B cell (primary cell): ENCODE data around the gene SLAMF6. TPM values are rescaled to one million over a fixed set of nuclear protein-coding genes. Genes with fewer than 3 reads are reported as not detected.

ENCODE experiments used
- ATAC-seq: fragments of 200-7000 bp; cut with Tn5 transposase; one replicate; pipeline ENCODE4 v1.10.0; 2021; ENCODE audit warnings: low read depth, mild to moderate bottlenecking, moderate number of reproducible peaks, moderate library complexity
- CTCF ChIA-PET: fragments of 350-600 bp; sonication (Branson Sonifier 250); formaldehyde crosslinking; loops from one replicate; lab custom pipeline; 2021; ENCODE audit warnings: antibody characterized with exemption, inconsistent platforms; lab: Charles Lee
- POLR2A ChIA-PET: fragments of 350-600 bp; sonication (Branson Sonifier 250); formaldehyde crosslinking; loops from one replicate; lab custom pipeline; 2021; ENCODE audit warnings: antibody characterized with exemption; lab: Charles Lee
- DNase-seq: peaks from one replicate; pipeline ENCODE4 v3.0.0; 2013
- H2AFZ ChIP-seq: 2 replicates; pipeline ENCODE4 v1.6.1; 2012; ENCODE audit warnings: mild to moderate bottlenecking, low read depth, low read length; ENCODE audit not compliant: insufficient read depth, poor library complexity, severe bottlenecking
- H3K27ac ChIP-seq, 2 donors: 1 replicate in 1 of 2; 2 replicates in 1 of 2; pipeline ENCODE4 v1.5.1; 2012 to 2013; ENCODE audit warnings: low read length in 2 of 2, mild to moderate bottlenecking in 2 of 2, moderate library complexity in 1 of 2
- H3K27me3 ChIP-seq, 4 experiments: fragments of 200-600 bp in 1 of 4; sonication (generic) in 1 of 4; replicated peaks in 1 of 4; 1 replicate in 2 of 4; 2 replicates in 2 of 4; pipeline versions ENCODE4 v1.6.1 to v1.7.0; 2013 to 2016; ENCODE audit warnings: low read length in 3 of 4, mild to moderate bottlenecking in 2 of 4, mixed read lengths in 1 of 4, moderate library complexity in 1 of 4; ENCODE audit not compliant: insufficient read depth in 4 of 4, control insufficient read depth in 3 of 4; ENCODE audit errors: control extremely low read depth in 1 of 4
- H3K36me3 ChIP-seq, 2 experiments: replicated peaks in 1 of 2; 1 replicate in 1 of 2; 2 replicates in 1 of 2; pipeline versions ENCODE4 v1.6.1 to v1.7.1; 2013; ENCODE audit warnings: low read length in 1 of 2; ENCODE audit not compliant: insufficient read depth in 2 of 2, control insufficient read depth in 1 of 2; ENCODE audit errors: control extremely low read depth in 1 of 2, extremely low read depth in 1 of 2
- H3K4me1 ChIP-seq, 2 donors: fragments of 200-600 bp in 1 of 2; sonication (generic) in 1 of 2; 1 replicate in 1 of 2; 2 replicates in 1 of 2; pipeline versions ENCODE4 v1.5.1 to v1.6.1; 2013 to 2017; ENCODE audit warnings: low read length in 2 of 2; ENCODE audit not compliant: control insufficient read depth in 2 of 2, insufficient read depth in 2 of 2
- H3K4me2 ChIP-seq: replicated peaks from 2 replicates; pipeline ENCODE3; 2012; ENCODE audit warnings: mild to moderate bottlenecking, low read depth, low read length; ENCODE audit not compliant: poor library complexity, severe bottlenecking
- H3K4me3 ChIP-seq, 5 experiments: fragments of 200-600 bp in 1 of 5; sonication (generic) in 1 of 5; 1 replicate in 3 of 5; 2 replicates in 2 of 5; pipeline versions ENCODE4 v1.5.1 to v1.7.0; 2011 to 2016; ENCODE audit warnings: low read length in 4 of 5, mild to moderate bottlenecking in 4 of 5, low read depth in 2 of 5, control low read depth in 1 of 5, moderate library complexity in 1 of 5; ENCODE audit not compliant: insufficient read depth in 1 of 5; ENCODE audit errors: control extremely low read depth in 1 of 5, extremely low read depth in 1 of 5
- H3K79me2 ChIP-seq: fragments of 200-600 bp; sonication (generic); one replicate; pipeline ENCODE4 v1.6.0; 2016; ENCODE audit warnings: low read length; ENCODE audit not compliant: control insufficient read depth, insufficient read depth
- H3K9ac ChIP-seq: fragments of 200-600 bp; sonication (generic); 2 replicates; pipeline ENCODE4 v1.6.1; 2017; ENCODE audit warnings: mild to moderate bottlenecking, low read length, moderate library complexity
- H3K9me3 ChIP-seq, 3 donors: one replicate each; pipeline versions ENCODE4 v1.6.1 to v1.7.1; 2013; ENCODE audit warnings: low read length in 2 of 3; ENCODE audit not compliant: control insufficient read depth in 2 of 3, insufficient read depth in 1 of 3; ENCODE audit errors: control extremely low read depth in 1 of 3
- H4K20me1 ChIP-seq: 2 replicates; pipeline ENCODE4 v1.6.0; 2012; ENCODE audit warnings: mild to moderate bottlenecking, low read length; ENCODE audit not compliant: insufficient read depth, control insufficient read depth, poor library complexity, severe bottlenecking
- H3K27ac Mint-ChIP-seq: one replicate; pipeline ENCODE4 v1.8.0; 2021; ENCODE audit warnings: mixed read lengths
- H3K27me3 Mint-ChIP-seq: one replicate; pipeline ENCODE4 v1.8.0; 2021; ENCODE audit warnings: mixed read lengths
- H3K4me1 Mint-ChIP-seq: one replicate; pipeline ENCODE4 v1.8.0; 2021; ENCODE audit warnings: mixed read lengths
- H3K4me3 Mint-ChIP-seq: one replicate; pipeline ENCODE4 v1.8.0; 2021; ENCODE audit warnings: mixed read lengths
- H3K9me3 Mint-ChIP-seq: one replicate; pipeline ENCODE4 v1.8.0; 2022; ENCODE audit warnings: mixed read lengths; ENCODE audit not compliant: insufficient read depth
- EZH2 ChIP-seq: IDR thresholded peaks from 2 replicates; pipeline ENCODE4 v1.6.1; 2012; ENCODE audit warnings: borderline replicate concordance, low read depth, mild to moderate bottlenecking, moderate library complexity, low read length; ENCODE audit not compliant: insufficient read depth, poor library complexity, severe bottlenecking
- WGBS: methylation state at CpG from one replicate; pipeline ENCODE4 v1.1.5; 2013; ENCODE audit warnings: missing lambda C conversion rate; ENCODE audit not compliant: insufficient coverage; 5-methylcytosine and 5-hydroxymethylcytosine counted together
- intact Hi-C: fragments of 100-400 bp; cut with micrococcal nuclease; formaldehyde crosslinking; loops from one replicate; pipeline ENCODE4 v1.10.0; 2022
- polyA minus RNA-seq: library from RNA; depleted of rRNA, polyadenylated mRNA; stranded (reverse); fragments of >200 nt; gene quantifications from 2 replicates; pipeline ENCODE4 v1.2.3, GENCODE V29; 2012
- polyA plus RNA-seq: library from polyadenylated mRNA; depleted of rRNA; stranded (reverse); fragments of >200 nt; gene quantifications from 2 replicates; pipeline ENCODE4 v1.2.3, GENCODE V29; 2012
- total RNA-seq, 2 donors: library from RNA; stranded (reverse); fragments of 120-200 nt in 1 of 2; gene quantifications; 1 replicate in 1 of 2; 2 replicates in 1 of 2; pipeline versions ENCODE4 v1.2.3 to v1.2.4, GENCODE V29; 2013 to 2022
- TF ChIP-seq, protein P1 (sequence below): fragments of 200-600 bp; IDR thresholded peaks from one replicate; pipeline ENCODE4 v1.8.0; 2022; ENCODE audit warnings: antibody characterized with exemption, mild to moderate bottlenecking

The SLAMF6 gene
- 64.8 and 64.9 TPM in 2 replicates for total RNA-seq
- total RNA-seq (2013): 121 TPM
- polyA plus RNA-seq: 50.5 and 79.6 TPM in 2 replicates
- 63.9 and 72.6 TPM in 2 replicates for polyA minus RNA-seq

DNA sequence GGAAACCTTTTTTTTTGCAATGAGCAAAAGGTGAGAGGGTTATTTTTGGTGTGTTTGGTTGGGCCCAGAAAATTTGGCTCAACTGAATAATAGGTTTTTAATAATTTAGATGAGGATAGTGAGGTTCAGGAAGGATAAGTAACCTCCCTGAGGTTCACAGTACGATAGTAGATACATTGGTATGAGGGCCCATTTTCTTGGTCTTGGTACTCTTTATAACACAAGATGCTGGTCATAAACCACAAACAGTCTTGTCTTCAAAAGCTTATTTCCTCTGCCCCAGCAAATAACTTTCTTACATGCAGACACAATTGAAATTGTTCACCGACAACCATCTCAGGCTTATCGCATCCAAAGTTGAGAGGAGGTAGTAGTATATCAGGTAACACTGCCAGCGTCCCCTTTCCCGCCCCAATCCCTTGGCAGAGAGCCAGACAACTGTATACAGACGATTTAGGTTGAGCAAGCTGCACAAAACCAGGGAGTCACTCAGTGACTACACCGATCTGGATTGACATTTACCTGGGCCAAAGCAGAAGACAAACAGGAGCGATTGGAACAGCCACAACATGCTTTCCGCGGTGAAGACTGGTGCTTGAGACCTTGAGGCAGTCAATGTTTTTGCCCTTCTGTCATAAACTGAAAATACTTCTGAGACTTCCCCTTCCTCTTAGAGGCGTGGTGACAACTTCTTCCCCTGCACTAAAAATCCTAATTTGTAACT is at the start of gene SLAMF6:
Gene SLAMF6 (minus strand): TSS at position 634 of the 724 bp plus-strand sequence. CDS start 63 bp downstream, at position 571.
- peaks cover 58% of the 10 kb centered on the region for H3K79me2 ChIP-seq
- peak within 1 kb of the TSS; percentile 94 for H3K9ac ChIP-seq
- ATAC-seq (peak; percentile 68), DNase-seq (peak; percentile 69)
- no peaks in the 10 kb centered on the region for H3K27me3 ChIP-seq
- peaks cover 0 to 12% of the 10 kb centered on the region in 2 experiments for H3K36me3 ChIP-seq
- peak within 1 kb of the TSS; percentile 81 for H3K4me2 ChIP-seq
- Mint-ChIP-seq H3K4me1 (peaks cover 67% of the 10 kb centered on the region), H3K4me3 (peak within 1 kb of the TSS; percentile 99), H3K27me3 (no peaks in the 10 kb centered on the region), H3K9me3 (peaks cover 7% of the 10 kb centered on the region), H3K27ac (peak within 1 kb of the TSS; percentile 99)
- peak within 1 kb of the TSS; percentile 82 for H2AFZ ChIP-seq
- ChIA-PET POLR2A (interaction anchor here (0.7 to 1.4 kb wide), 6 partner anchors 18 to 90 kb away, joined by 3 to 8 read pairs (median 4); no protein-coding TSS in a partner anchor), CTCF (interaction anchor here (0.6 to 3.4 kb wide), 17 partner anchors 12 to 94 kb away, joined by 3 to 20 read pairs (median 4); no protein-coding TSS in a partner anchor)
- intact Hi-C loops: loop anchor here (1.0 to 10.0 kb wide), 4 partner anchors 18 to 94 kb away; partner anchors contain the start of gene CD84
- WGBS: 17% methylated on average over 8 of the region's 11 CpGs
- H4K20me1 ChIP-seq: no peaks in the 10 kb centered on the region
- H3K27ac ChIP-seq: peak within 1 kb of the TSS; percentile 70 to 91
- peak within 1 kb of the TSS; percentile 55 to 96 (median 67) for H3K4me3 ChIP-seq
- H3K9me3 ChIP-seq: peaks cover 0 to 4% (median 0%) of the 10 kb centered on the region in 3 donors
- TF ChIP-seq, protein P1, sequence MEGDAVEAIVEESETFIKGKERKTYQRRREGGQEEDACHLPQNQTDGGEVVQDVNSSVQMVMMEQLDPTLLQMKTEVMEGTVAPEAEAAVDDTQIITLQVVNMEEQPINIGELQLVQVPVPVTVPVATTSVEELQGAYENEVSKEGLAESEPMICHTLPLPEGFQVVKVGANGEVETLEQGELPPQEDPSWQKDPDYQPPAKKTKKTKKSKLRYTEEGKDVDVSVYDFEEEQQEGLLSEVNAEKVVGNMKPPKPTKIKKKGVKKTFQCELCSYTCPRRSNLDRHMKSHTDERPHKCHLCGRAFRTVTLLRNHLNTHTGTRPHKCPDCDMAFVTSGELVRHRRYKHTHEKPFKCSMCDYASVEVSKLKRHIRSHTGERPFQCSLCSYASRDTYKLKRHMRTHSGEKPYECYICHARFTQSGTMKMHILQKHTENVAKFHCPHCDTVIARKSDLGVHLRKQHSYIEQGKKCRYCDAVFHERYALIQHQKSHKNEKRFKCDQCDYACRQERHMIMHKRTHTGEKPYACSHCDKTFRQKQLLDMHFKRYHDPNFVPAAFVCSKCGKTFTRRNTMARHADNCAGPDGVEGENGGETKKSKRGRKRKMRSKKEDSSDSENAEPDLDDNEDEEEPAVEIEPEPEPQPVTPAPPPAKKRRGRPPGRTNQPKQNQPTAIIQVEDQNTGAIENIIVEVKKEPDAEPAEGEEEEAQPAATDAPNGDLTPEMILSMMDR: no peak
- no peak for TF ChIP-seq EZH2
- peaks cover 37 to 41% of the 10 kb centered on the region in 2 donors for H3K4me1 ChIP-seq
